GM12878 (cell line): Measurements from ENCODE around the gene PSMB3. TPM values are rescaled to one million over a fixed set of nuclear protein-coding genes. Genes with fewer than 3 reads are reported as not detected.

ENCODE experiments used
- ATAC-seq: fragments of 200-7000 bp; cut with Tn5 transposase; 3 replicates; pipeline ENCODE4 v1.9.1; 2020; ENCODE audit warnings: mild to moderate bottlenecking, moderate library complexity
- BruUV-seq: library from RNA; stranded (reverse); fragments of 400-500 nt; replicated peaks from 2 replicates; lab custom pipeline; 2021; lab: Mats Ljungman, UMichigan
- CTCF ChIA-PET: fragments of 300-600 bp; sonication (Branson Sonifier 250); formaldehyde crosslinking; extraction: SDS; loops from one replicate; lab custom pipeline; 2021; ENCODE audit warnings: inconsistent platforms; lab: Yijun Ruan, JAX
- POLR2A ChIA-PET: fragments of 350-600 bp; formaldehyde crosslinking; extraction: SDS; loops from one replicate; lab custom pipeline; 2021; ENCODE audit warnings: inconsistent platforms; lab: Charles Lee
- RAD21 ChIA-PET: fragments of 300-600 bp; sonication (Branson Sonifier 250); formaldehyde crosslinking; loops from one replicate; lab custom pipeline; 2023; ENCODE audit warnings: antibody characterized with exemption; ENCODE audit not compliant: unreplicated experiment; lab: Charles Lee
- SMC1A ChIA-PET: fragments of 300-600 bp; sonication (Branson Sonifier 250); formaldehyde crosslinking; loops from one replicate; lab custom pipeline; 2023; ENCODE audit not compliant: unreplicated experiment, uncharacterized antibody; lab: Charles Lee
- DNase-seq: peaks from one replicate; pipeline ENCODE4 v3.0.0-alpha.2; 2011; ENCODE audit warnings: low read depth, low spot score
- FAIRE-seq: peaks from 3 replicates; lab custom pipeline; 2011; peaks lifted over from hg19 to GRCh38; lab: Jason Lieb, UNC
- H2AFZ ChIP-seq: 2 replicates; pipeline ENCODE4 v1.6.0; 2011; ENCODE audit warnings: low read depth, low read length, control low read depth; ENCODE audit not compliant: control insufficient read depth
- H3K27ac ChIP-seq: 2 replicates; pipeline ENCODE4 v1.5.1; 2011; ENCODE audit warnings: control low read depth; ENCODE audit not compliant: control insufficient read depth, insufficient read depth
- H3K27me3 ChIP-seq, 2 experiments: replicated peaks in 1 of 2; 2 replicates each; pipeline versions ENCODE4 v1.6.0 to v1.6.1; 2011; ENCODE audit warnings: low read length in 1 of 2; ENCODE audit not compliant: control insufficient read depth in 2 of 2, insufficient read depth in 2 of 2
- H3K36me3 ChIP-seq, 2 experiments: 2 replicates each; pipeline ENCODE4 v1.5.1; 2011; ENCODE audit warnings: low read length in 1 of 2; ENCODE audit not compliant: control insufficient read depth in 2 of 2, insufficient read depth in 2 of 2
- H3K4me1 ChIP-seq: 2 replicates; pipeline ENCODE4 v1.6.1; 2011; ENCODE audit warnings: mild to moderate bottlenecking, low read length, moderate library complexity, mixed read lengths; ENCODE audit not compliant: control insufficient read depth, insufficient read depth
- H3K4me2 ChIP-seq: 2 replicates; pipeline ENCODE4 v1.6.0; 2011; ENCODE audit warnings: control low read depth; ENCODE audit not compliant: control insufficient read depth, insufficient read depth
- H3K4me3 ChIP-seq: fragments of 200-600 bp; sonication (generic); 2 replicates; pipeline ENCODE4 v1.5.1; 2016
- H3K79me2 ChIP-seq: 2 replicates; pipeline ENCODE4 v1.6.0; 2011; ENCODE audit warnings: low read length; ENCODE audit not compliant: control insufficient read depth, insufficient read depth
- H3K9ac ChIP-seq: 2 replicates; pipeline ENCODE4 v1.8.0; 2011; ENCODE audit warnings: low read length, control low read depth, mixed read lengths; ENCODE audit not compliant: control insufficient read depth, insufficient read depth
- H3K9me3 ChIP-seq: replicated peaks from 3 replicates; pipeline ENCODE4 v1.5.1; 2011; ENCODE audit warnings: mild to moderate bottlenecking, low read length; ENCODE audit not compliant: control insufficient read depth, insufficient read depth
- H4K20me1 ChIP-seq: 2 replicates; pipeline ENCODE4 v1.6.0; 2011; ENCODE audit not compliant: control insufficient read depth, insufficient read depth
- BACH1 ChIP-seq: fragments of 450-650 bp; IDR thresholded peaks from 2 replicates; pipeline ENCODE4 v1.6.1; 2017; ENCODE audit warnings: mild to moderate bottlenecking, borderline replicate concordance
- ZZZ3 ChIP-seq: IDR thresholded peaks from 2 replicates; pipeline ENCODE4 v1.6.1; 2011; ENCODE audit warnings: low read depth; ENCODE audit not compliant: control insufficient read depth, insufficient read length
- WGBS: methylation state at CpG from one replicate; pipeline ENCODE4 v1.1.6; 2016; ENCODE audit warnings: low lambda C conversion rate; ENCODE audit not compliant: insufficient replicate concordance, insufficient coverage; ENCODE audit errors: missing lambda C conversion rate; 5-methylcytosine and 5-hydroxymethylcytosine counted together
- in situ Hi-C: fragments of 300-500 bp; cut with MboI; formaldehyde crosslinking; loops from 9 replicates; pipeline ENCODE4 v1.14.3; 2018; ENCODE audit warnings: mixed read lengths
- intact Hi-C: fragments of 100-400 bp; cut with micrococcal nuclease; formaldehyde crosslinking; loops from one replicate; pipeline ENCODE4 v1.14.2; 2022; ENCODE audit not compliant: unreplicated experiment
- polyA plus RNA-seq, 11 experiments: library from polyadenylated mRNA; depleted of rRNA in 4 of 11; unstranded in 6 of 11; stranded (reverse) in 5 of 11; fragments of >200 nt; fragmentation: Nextera tagmentation in 4 of 11; fragmentation: Illumina TruSeq in 1 of 11; extraction: Ambion mirVana in 4 of 11; extraction: Trizol in 1 of 11; gene quantifications; 1 replicate in 1 of 11; 2 replicates in 10 of 11; pipeline versions ENCODE4 v1.2.1 to v1.2.3, GENCODE V29; 2011 to 2016; ENCODE audit warnings: inconsistent platforms in 2 of 11, missing spikeins in 2 of 11, low read depth in 1 of 11
- total RNA-seq, 4 experiments: library from RNA; depleted of rRNA in 3 of 4; stranded (reverse); fragments of >200 nt in 3 of 4; fragmentation: Illumina TruSeq in 1 of 4; extraction: Trizol in 1 of 4; gene quantifications; 2 replicates each; pipeline versions ENCODE4 v1.2.1 to v1.2.3, GENCODE V29; 2013 to 2021
- TF ChIP-seq, protein P1 (sequence below): fragments of 450-650 bp; IDR thresholded peaks from 2 replicates; pipeline ENCODE4 v1.6.1; 2017; ENCODE audit warnings: mild to moderate bottlenecking, moderate library complexity

The PSMB3 gene
- total and polyA plus RNA-seq, 10 of the 15 experiments (the other 5 are each of a cell fraction or from before 2014, with no cell fraction given): 300 to 2,130 (median 490) TPM

DNA sequence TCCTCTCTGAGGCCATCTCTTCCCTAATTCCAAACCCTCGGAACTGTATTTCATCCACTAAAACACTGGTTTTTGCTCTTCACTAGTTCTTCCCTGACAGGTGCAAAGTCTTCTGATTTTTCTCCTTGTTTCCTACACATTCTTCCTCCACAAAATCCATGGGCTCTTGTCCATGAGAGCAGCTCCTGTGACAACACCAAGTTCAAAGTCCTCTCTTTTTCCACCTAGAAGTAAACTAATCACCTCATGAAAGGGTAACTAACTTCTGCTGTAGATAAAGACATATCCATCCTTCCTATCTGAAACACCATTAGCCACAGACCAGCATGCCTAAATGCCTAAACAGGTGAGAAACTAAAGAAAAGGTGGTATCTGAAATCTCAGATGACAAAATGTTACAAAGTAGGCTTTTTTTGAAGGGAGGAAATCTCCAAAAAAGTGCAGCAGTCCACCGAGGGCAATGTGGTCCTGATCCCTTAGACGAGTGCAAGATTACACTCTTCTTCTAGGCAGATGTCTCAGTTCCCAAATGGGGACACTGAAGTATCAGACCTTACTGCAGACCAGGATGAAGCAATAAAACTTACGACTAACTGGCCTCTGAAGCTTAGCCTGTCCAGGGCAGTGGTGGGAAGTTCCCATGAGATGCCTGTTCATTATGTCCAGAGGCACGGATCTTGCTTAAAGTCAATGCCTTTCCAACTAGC lies 44.1 kb downstream of the PSMB3 start (continued):
- TF ChIP-seq, protein P1, sequence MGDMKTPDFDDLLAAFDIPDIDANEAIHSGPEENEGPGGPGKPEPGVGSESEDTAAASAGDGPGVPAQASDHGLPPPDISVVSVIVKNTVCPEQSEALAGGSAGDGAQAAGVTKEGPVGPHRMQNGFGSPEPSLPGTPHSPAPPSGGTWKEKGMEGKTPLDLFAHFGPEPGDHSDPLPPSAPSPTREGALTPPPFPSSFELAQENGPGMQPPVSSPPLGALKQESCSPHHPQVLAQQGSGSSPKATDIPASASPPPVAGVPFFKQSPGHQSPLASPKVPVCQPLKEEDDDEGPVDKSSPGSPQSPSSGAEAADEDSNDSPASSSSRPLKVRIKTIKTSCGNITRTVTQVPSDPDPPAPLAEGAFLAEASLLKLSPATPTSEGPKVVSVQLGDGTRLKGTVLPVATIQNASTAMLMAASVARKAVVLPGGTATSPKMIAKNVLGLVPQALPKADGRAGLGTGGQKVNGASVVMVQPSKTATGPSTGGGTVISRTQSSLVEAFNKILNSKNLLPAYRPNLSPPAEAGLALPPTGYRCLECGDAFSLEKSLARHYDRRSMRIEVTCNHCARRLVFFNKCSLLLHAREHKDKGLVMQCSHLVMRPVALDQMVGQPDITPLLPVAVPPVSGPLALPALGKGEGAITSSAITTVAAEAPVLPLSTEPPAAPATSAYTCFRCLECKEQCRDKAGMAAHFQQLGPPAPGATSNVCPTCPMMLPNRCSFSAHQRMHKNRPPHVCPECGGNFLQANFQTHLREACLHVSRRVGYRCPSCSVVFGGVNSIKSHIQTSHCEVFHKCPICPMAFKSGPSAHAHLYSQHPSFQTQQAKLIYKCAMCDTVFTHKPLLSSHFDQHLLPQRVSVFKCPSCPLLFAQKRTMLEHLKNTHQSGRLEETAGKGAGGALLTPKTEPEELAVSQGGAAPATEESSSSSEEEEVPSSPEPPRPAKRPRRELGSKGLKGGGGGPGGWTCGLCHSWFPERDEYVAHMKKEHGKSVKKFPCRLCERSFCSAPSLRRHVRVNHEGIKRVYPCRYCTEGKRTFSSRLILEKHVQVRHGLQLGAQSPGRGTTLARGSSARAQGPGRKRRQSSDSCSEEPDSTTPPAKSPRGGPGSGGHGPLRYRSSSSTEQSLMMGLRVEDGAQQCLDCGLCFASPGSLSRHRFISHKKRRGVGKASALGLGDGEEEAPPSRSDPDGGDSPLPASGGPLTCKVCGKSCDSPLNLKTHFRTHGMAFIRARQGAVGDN: no peak

DNA sequence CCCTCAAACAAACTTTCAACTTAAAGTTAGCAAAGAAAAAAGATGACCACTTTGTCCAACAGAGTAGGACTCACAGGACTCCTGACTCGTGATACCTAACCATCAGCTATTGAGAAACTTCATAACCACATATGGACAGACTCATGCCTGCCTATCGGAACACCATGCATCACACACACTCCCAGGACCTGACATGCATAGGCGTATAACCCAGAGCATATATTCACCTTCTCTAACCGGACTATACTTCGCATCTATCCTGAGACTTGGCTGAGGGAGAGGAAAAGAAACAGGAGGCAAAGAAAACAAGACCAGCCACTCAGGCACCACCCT lies 44.6 kb downstream of the PSMB3 start:
- in situ Hi-C loops: no loop called here
- POLR2A ChIA-PET: interaction anchor here (0.7 to 2.4 kb wide), 3 partner anchors 29 to 71 kb away, joined by 3 to 7 read pairs (median 3); no protein-coding TSS in a partner anchor
- RAD21 ChIA-PET: interaction anchor here (1.1 to 1.4 kb wide), 2 partner anchors 57 to 239 kb away, joined by 4 read pairs; partner anchors contain the start of gene RPL23

More for the DNA sequence above, 44.6 kb downstream of the PSMB3 start:
- no peaks in the 10 kb centered on the region for H4K20me1 ChIP-seq
- TF ChIP-seq BACH1 (no peak), ZZZ3 (no peak)
- H3K4me2 ChIP-seq: peak overlapping the region; percentile 88
- H3K9me3 ChIP-seq: no peaks in the 10 kb centered on the region
- H3K36me3 ChIP-seq: peaks cover 2 to 8% of the 10 kb centered on the region in 2 experiments; a peak in 3 of 4 replicates
- FAIRE-seq (no peak), ATAC-seq (no peak), DNase-seq (no peak)
- H3K27me3 ChIP-seq: no peaks in the 10 kb centered on the region
- WGBS: 92% methylated on average over 5 of the region's 5 CpGs
- no TSS peak for BruUV-seq
- H3K79me2 ChIP-seq: peaks cover 35% of the 10 kb centered on the region
- peaks cover 11% of the 10 kb centered on the region for H3K4me1 ChIP-seq
- no peak overlapping the region for H2AFZ ChIP-seq
- intact Hi-C loops: loop anchor here (5.0 kb wide), 1 partner anchor 355 kb away; the partner anchor contains the start of gene PLXDC1
- no peak overlapping the region; the same call in 1 of the 2 replicates for H3K27ac ChIP-seq
- peak overlapping the region; percentile 18; the same call in 1 of the 2 replicates for H3K4me3 ChIP-seq
- H3K9ac ChIP-seq: no peak overlapping the region
- ChIA-PET SMC1A (interaction anchor here (0.7 to 1.5 kb wide), 4 partner anchors 43 to 128 kb away, joined by 3 to 5 read pairs (median 4); partner anchors contain the start of gene LASP1NB), CTCF (interaction anchor here (1.1 to 1.8 kb wide), 2 partner anchors 186 to 447 kb away, joined by 3 to 4 read pairs; no protein-coding TSS in a partner anchor)
